Activated naive CD8-positive, alpha-beta T cell (primary cell): ENCODE measurements around the gene CD6.
"Not testable (repeated sequence)": the region's sequence is repeated elsewhere in the genome, so short reads cannot be mapped to it uniquely, and the experiment has no call there.

ENCODE experiments used
- H3K27ac Mint-ChIP-seq: one replicate; pipeline ENCODE4 v1.8.0; 2021; ENCODE audit warnings: mixed read lengths
- H3K27me3 Mint-ChIP-seq: one replicate; pipeline ENCODE4 v1.8.0; 2021; ENCODE audit warnings: mixed read lengths
- H3K36me3 Mint-ChIP-seq: one replicate; pipeline ENCODE4 v1.8.0; 2021; ENCODE audit warnings: mixed read lengths
- H3K4me1 Mint-ChIP-seq: one replicate; pipeline ENCODE4 v1.8.0; 2021; ENCODE audit warnings: low read depth, mixed read lengths
- H3K4me3 Mint-ChIP-seq: one replicate; pipeline ENCODE4 v1.8.0; 2021; ENCODE audit warnings: mild to moderate bottlenecking, mixed read lengths
- H3K9me3 Mint-ChIP-seq: one replicate; pipeline ENCODE4 v1.8.0; 2021; ENCODE audit warnings: low read depth, mixed read lengths

Gene CD6

GRCh38 chr11:60957188-60957587 is 14.3 kb upstream of the CD6 start:
- no peak overlapping the region for H3K27ac Mint-ChIP-seq
- H3K36me3 Mint-ChIP-seq = no peaks in the 10 kb centered on the region
- H3K4me3 Mint-ChIP-seq = no peak overlapping the region
- H3K4me1 Mint-ChIP-seq = peaks cover 14% of the 10 kb centered on the region
- no peaks in the 10 kb centered on the region for H3K9me3 Mint-ChIP-seq
- no peaks in the 10 kb centered on the region for H3K27me3 Mint-ChIP-seq

GRCh38 chr11:60959431-60959830 is 12.0 kb upstream of the CD6 start:
- Mint-ChIP-seq H3K27me3 (no peaks in the 10 kb centered on the region), H3K27ac (no peak overlapping the region), H3K9me3 (no peaks in the 10 kb centered on the region), H3K36me3 (no peaks in the 10 kb centered on the region), H3K4me1 (peaks cover 6% of the 10 kb centered on the region), H3K4me3 (no peak overlapping the region)

GRCh38 chr11:60960405-60960804 is 11.1 kb upstream of the CD6 start:
- no peaks in the 10 kb centered on the region for H3K36me3 Mint-ChIP-seq
- peaks cover 5% of the 10 kb centered on the region for H3K4me1 Mint-ChIP-seq
- no peak overlapping the region for H3K27ac Mint-ChIP-seq
- H3K4me3 Mint-ChIP-seq = no peak overlapping the region
- H3K27me3 Mint-ChIP-seq = no peaks in the 10 kb centered on the region
- no peaks in the 10 kb centered on the region for H3K9me3 Mint-ChIP-seq

GRCh38 chr11:60964801-60965200 is 6.7 kb upstream of the CD6 start:
- H3K9me3 Mint-ChIP-seq = peaks cover 5% of the 10 kb centered on the region
- no peak overlapping the region for H3K4me3 Mint-ChIP-seq
- H3K36me3 Mint-ChIP-seq = peaks cover 4% of the 10 kb centered on the region
- H3K27me3 Mint-ChIP-seq = no peaks in the 10 kb centered on the region
- no peak overlapping the region for H3K27ac Mint-ChIP-seq
- H3K4me1 Mint-ChIP-seq = no peaks in the 10 kb centered on the region

GRCh38 chr11:60966890-60967289 is 4.6 kb upstream of the CD6 start:
- H3K9me3 Mint-ChIP-seq = peaks cover 5% of the 10 kb centered on the region
- peaks cover 4% of the 10 kb centered on the region for H3K36me3 Mint-ChIP-seq
- no peak overlapping the region for H3K4me3 Mint-ChIP-seq
- H3K27me3 Mint-ChIP-seq = no peaks in the 10 kb centered on the region
- H3K27ac Mint-ChIP-seq = no peak overlapping the region
- peaks cover 15% of the 10 kb centered on the region for H3K4me1 Mint-ChIP-seq

GRCh38 chr11:60968223-60968622 is 3.3 kb upstream of the CD6 start:
- Mint-ChIP-seq H3K27me3 (no peaks in the 10 kb centered on the region), H3K4me1 (peaks cover 15% of the 10 kb centered on the region), H3K27ac (no peak overlapping the region), H3K4me3 (no peak overlapping the region), H3K36me3 (peaks cover 4% of the 10 kb centered on the region), H3K9me3 (peaks cover 5% of the 10 kb centered on the region)

GRCh38 chr11:60970369-60970774 is 1.1 kb upstream of the CD6 start:
- peak overlapping the region; percentile 97 for H3K4me3 Mint-ChIP-seq
- H3K4me1 Mint-ChIP-seq = peaks cover 24% of the 10 kb centered on the region
- peaks cover 12% of the 10 kb centered on the region for H3K36me3 Mint-ChIP-seq
- H3K27ac Mint-ChIP-seq = peak overlapping the region; percentile 52
- H3K9me3 Mint-ChIP-seq = peaks cover 5% of the 10 kb centered on the region
- no peaks in the 10 kb centered on the region for H3K27me3 Mint-ChIP-seq

- H3K27me3 Mint-ChIP-seq = no peaks in the 10 kb centered on the region
- peaks cover 12% of the 10 kb centered on the region for H3K36me3 Mint-ChIP-seq
- peaks cover 5% of the 10 kb centered on the region for H3K9me3 Mint-ChIP-seq
- peak overlapping the region; percentile 97 for H3K27ac Mint-ChIP-seq
- peaks cover 26% of the 10 kb centered on the region for H3K4me1 Mint-ChIP-seq
- peak overlapping the region; percentile 97 for H3K4me3 Mint-ChIP-seq
Measured at GRCh38 chr11:60970890-60971289, 590 bp upstream of the CD6 start.

GRCh38 chr11:60972182-60973030 is 926 bp downstream of the CD6 start:
- Mint-ChIP-seq H3K27ac (peak overlapping the region; percentile 97), H3K36me3 (peaks cover 18% of the 10 kb centered on the region), H3K9me3 (peaks cover 5% of the 10 kb centered on the region), H3K27me3 (no peaks in the 10 kb centered on the region), H3K4me1 (peaks cover 39% of the 10 kb centered on the region), H3K4me3 (peak overlapping the region; percentile 97)

GRCh38 chr11:60973699-60974098 is 2.2 kb downstream of the CD6 start:
- peaks cover 20% of the 10 kb centered on the region for H3K36me3 Mint-ChIP-seq
- H3K4me3 Mint-ChIP-seq = peak overlapping the region; percentile 97
- H3K27me3 Mint-ChIP-seq = no peaks in the 10 kb centered on the region
- no peaks in the 10 kb centered on the region for H3K9me3 Mint-ChIP-seq
- peaks cover 52% of the 10 kb centered on the region for H3K4me1 Mint-ChIP-seq
- peak overlapping the region; percentile 97 for H3K27ac Mint-ChIP-seq

- H3K36me3 Mint-ChIP-seq = peaks cover 21% of the 10 kb centered on the region
- H3K9me3 Mint-ChIP-seq, H3K27me3 Mint-ChIP-seq: not testable (repeated sequence)
- H3K4me3 Mint-ChIP-seq = peak overlapping the region; percentile 97
- H3K4me1 Mint-ChIP-seq = peaks cover 58% of the 10 kb centered on the region
- peak overlapping the region; percentile 97 for H3K27ac Mint-ChIP-seq
Measured at GRCh38 chr11:60974316-60974715, 2.8 kb downstream of the CD6 start.

GRCh38 chr11:60974726-60975125 is 3.2 kb downstream of the CD6 start:
- Mint-ChIP-seq H3K27me3 (no peaks in the 10 kb centered on the region), H3K36me3 (peaks cover 21% of the 10 kb centered on the region), H3K9me3 (no peaks in the 10 kb centered on the region), H3K4me3 (peak overlapping the region; percentile 97), H3K4me1 (peaks cover 60% of the 10 kb centered on the region), H3K27ac (peak overlapping the region; percentile 97)

GRCh38 chr11:60977224-60977623 is 5.7 kb downstream of the CD6 start:
- H3K4me3 Mint-ChIP-seq = peak overlapping the region; percentile 97
- peaks cover 23% of the 10 kb centered on the region for H3K36me3 Mint-ChIP-seq
- peak overlapping the region; percentile 96 for H3K27ac Mint-ChIP-seq
- H3K4me1 Mint-ChIP-seq = peaks cover 68% of the 10 kb centered on the region
- H3K27me3 Mint-ChIP-seq = no peaks in the 10 kb centered on the region
- no peaks in the 10 kb centered on the region for H3K9me3 Mint-ChIP-seq

- peaks cover 74% of the 10 kb centered on the region for H3K4me1 Mint-ChIP-seq
- no peaks in the 10 kb centered on the region for H3K9me3 Mint-ChIP-seq
- H3K4me3 Mint-ChIP-seq = peak overlapping the region; percentile 97
- H3K27ac Mint-ChIP-seq = peak overlapping the region; percentile 96
- no peaks in the 10 kb centered on the region for H3K27me3 Mint-ChIP-seq
- H3K36me3 Mint-ChIP-seq = peaks cover 23% of the 10 kb centered on the region
Measured at GRCh38 chr11:60977836-60978235, 6.4 kb downstream of the CD6 start.

- Mint-ChIP-seq H3K4me3 (peak overlapping the region; percentile 97), H3K27ac (peak overlapping the region; percentile 96), H3K4me1 (peaks cover 82% of the 10 kb centered on the region), H3K9me3 (no peaks in the 10 kb centered on the region), H3K27me3 (no peaks in the 10 kb centered on the region), H3K36me3 (peaks cover 21% of the 10 kb centered on the region)
Measured at GRCh38 chr11:60978546-60979380, 7.3 kb downstream of the CD6 start.
